Liver (tissue), 9 donors: Measurements from ENCODE around the gene FITM2. TPM values are rescaled to one million over a fixed set of nuclear protein-coding genes. Genes with fewer than 3 reads are reported as not detected.
"Not testable (repeated sequence)": the region's sequence is repeated elsewhere in the genome, so short reads cannot be mapped to it uniquely, and the experiment has no call there.

Experiments used
- DNase-seq: peaks from one replicate; pipeline ENCODE4 v3.0.0-alpha.2; 2017; ENCODE audit warnings: low spot score
- H3K27ac ChIP-seq, 2 donors: one replicate each; pipeline ENCODE4 v1.7.0; 2013; ENCODE audit warnings: inconsistent platforms in 2 of 2, low read length in 2 of 2, control low read depth in 1 of 2, low read depth in 1 of 2, mild to moderate bottlenecking in 1 of 2
- H3K27me3 ChIP-seq, 4 donors: one replicate each; pipeline versions ENCODE4 v1.6.1 to v1.7.0; 2013; ENCODE audit warnings: low read length in 3 of 4, inconsistent platforms in 1 of 4, mild to moderate bottlenecking in 1 of 4, moderate library complexity in 1 of 4; ENCODE audit not compliant: control insufficient read depth in 4 of 4, insufficient read depth in 4 of 4
- H3K36me3 ChIP-seq, 4 donors: one replicate each; pipeline versions ENCODE4 v1.6.1 to v1.7.0; 2013; ENCODE audit warnings: low read length in 3 of 4, mild to moderate bottlenecking in 3 of 4, low read depth in 1 of 4, moderate library complexity in 1 of 4; ENCODE audit not compliant: control insufficient read depth in 4 of 4, insufficient read depth in 3 of 4
- H3K4me1 ChIP-seq, 4 donors: one replicate each; pipeline versions ENCODE4 v1.6.1 to v1.7.0; 2013; ENCODE audit warnings: low read length in 3 of 4, mild to moderate bottlenecking in 3 of 4, moderate library complexity in 1 of 4; ENCODE audit not compliant: control insufficient read depth in 4 of 4, insufficient read depth in 4 of 4
- H3K4me3 ChIP-seq, 3 donors: one replicate each; pipeline versions ENCODE4 v1.6.1 to v1.7.0; 2013; ENCODE audit warnings: low read length in 3 of 3, control low read depth in 1 of 3, low read depth in 1 of 3, mild to moderate bottlenecking in 1 of 3
- H3K9ac ChIP-seq, 2 donors: one replicate each; pipeline ENCODE4 v1.7.0; 2013; ENCODE audit warnings: low read length in 2 of 2, mild to moderate bottlenecking in 2 of 2, moderate library complexity in 2 of 2, control low read depth in 1 of 2, low read depth in 1 of 2
- H3K9me3 ChIP-seq, 4 donors: one replicate each; pipeline versions ENCODE4 v1.6.1 to v1.7.0; 2013; ENCODE audit warnings: low read length in 3 of 4; ENCODE audit not compliant: control insufficient read depth in 4 of 4
- ATF3 ChIP-seq: IDR thresholded peaks from 2 replicates; pipeline ENCODE4 v1.6.1; 2016; ENCODE audit warnings: antibody characterized with exemption
- CTCF ChIP-seq: fragments of 150-350 bp; IDR thresholded peaks from 2 replicates; pipeline ENCODE4 v1.5.1; 2017; ENCODE audit warnings: improper control_type of control experiment, low read depth, low read length; ENCODE audit not compliant: missing input control
- EGR1 ChIP-seq, 2 donors: IDR thresholded peaks; 2 replicates each; pipeline ENCODE4 v1.6.1; 2016 to 2018; ENCODE audit warnings: antibody characterized with exemption in 2 of 2, low read depth in 2 of 2
- FOXA1 ChIP-seq: IDR thresholded peaks from 2 replicates; pipeline ENCODE4 v1.6.1; 2016; ENCODE audit warnings: antibody characterized with exemption
- FOXA2 ChIP-seq: IDR thresholded peaks from 2 replicates; pipeline ENCODE4 v1.6.1; 2016; ENCODE audit warnings: antibody characterized with exemption
- GABPA ChIP-seq, 2 donors: IDR thresholded peaks in 1 of 2; conservative IDR thresholded peaks in 1 of 2; 2 replicates each; pipeline ENCODE4 v1.6.1; 2016; ENCODE audit warnings: antibody characterized with exemption in 2 of 2, mild to moderate bottlenecking in 1 of 2, moderate library complexity in 1 of 2
- HNF4A ChIP-seq, 2 donors: conservative IDR thresholded peaks; 2 replicates each; pipeline ENCODE4 v1.6.1; 2016; ENCODE audit warnings: antibody characterized with exemption in 2 of 2, mild to moderate bottlenecking in 2 of 2
- HNF4G ChIP-seq: IDR thresholded peaks from 2 replicates; pipeline ENCODE4 v1.6.1; 2016; ENCODE audit warnings: antibody characterized with exemption
- JUND ChIP-seq, 2 donors: IDR thresholded peaks; 2 replicates each; pipeline ENCODE4 v1.6.1; 2016; ENCODE audit warnings: antibody characterized with exemption in 2 of 2
- MAX ChIP-seq: IDR thresholded peaks from 2 replicates; pipeline ENCODE4 v1.6.1; 2016; ENCODE audit warnings: antibody characterized with exemption
- NR2F2 ChIP-seq: IDR thresholded peaks from 2 replicates; pipeline ENCODE4 v1.6.1; 2016; ENCODE audit warnings: antibody characterized with exemption
- RAD21 ChIP-seq, 2 donors: IDR thresholded peaks; 2 replicates each; pipeline ENCODE4 v1.6.1; 2016; ENCODE audit warnings: antibody characterized with exemption in 2 of 2, mild to moderate bottlenecking in 2 of 2
- REST ChIP-seq: IDR thresholded peaks from 2 replicates; pipeline ENCODE4 v1.6.1; 2016; ENCODE audit warnings: antibody characterized with exemption, mild to moderate bottlenecking
- RXRA ChIP-seq, 2 donors: IDR thresholded peaks; 2 replicates each; pipeline ENCODE4 v1.6.1; 2017 to 2018; ENCODE audit warnings: antibody characterized with exemption in 2 of 2, mild to moderate bottlenecking in 1 of 2
- SP1 ChIP-seq: IDR thresholded peaks from 2 replicates; pipeline ENCODE4 v1.6.1; 2018; ENCODE audit warnings: antibody characterized with exemption, mild to moderate bottlenecking
- TAF1 ChIP-seq: conservative IDR thresholded peaks from 2 replicates; pipeline ENCODE4 v1.6.1; 2016; ENCODE audit warnings: antibody characterized with exemption, mild to moderate bottlenecking
- YY1 ChIP-seq: IDR thresholded peaks from 2 replicates; pipeline ENCODE4 v1.6.1; 2016; ENCODE audit warnings: antibody characterized with exemption, mild to moderate bottlenecking
- ZBTB33 ChIP-seq: IDR thresholded peaks from 2 replicates; pipeline ENCODE4 v1.6.1; 2016; ENCODE audit warnings: antibody characterized with exemption
- WGBS: extraction: QIAGEN DNeasy Blood & Tissue Kit; methylation state at CpG from one replicate; pipeline ENCODE4 v1.1.7; 2013; 5-methylcytosine and 5-hydroxymethylcytosine counted together
- polyA plus RNA-seq, 2 donors: library from polyadenylated mRNA; stranded (reverse) in 1 of 2; unstranded in 1 of 2; fragments of 200-250 nt in 1 of 2; fragments of >200 nt in 1 of 2; fragmentation: Nextera tagmentation in 1 of 2; extraction: Ambion mirVana in 1 of 2; gene quantifications; one replicate each; pipeline versions ENCODE4 v1.2.1 to v1.2.3, GENCODE V29; 2013 to 2015
- total RNA-seq, 2 donors: library from RNA; depleted of rRNA; stranded (reverse); fragments of >200 nt; gene quantifications; one replicate each; pipeline ENCODE4 v1.2.3, GENCODE V29; 2014
- donor health status: healthy.
- donor health status: healthy.
- donor health status: healthy.
- donor health status: healthy.
- donor health status: healthy.

FITM2 gene
- total and polyA plus RNA-seq, 4 donors, result 3.3 to 9.9 (median 3.9) TPM

DNA sequence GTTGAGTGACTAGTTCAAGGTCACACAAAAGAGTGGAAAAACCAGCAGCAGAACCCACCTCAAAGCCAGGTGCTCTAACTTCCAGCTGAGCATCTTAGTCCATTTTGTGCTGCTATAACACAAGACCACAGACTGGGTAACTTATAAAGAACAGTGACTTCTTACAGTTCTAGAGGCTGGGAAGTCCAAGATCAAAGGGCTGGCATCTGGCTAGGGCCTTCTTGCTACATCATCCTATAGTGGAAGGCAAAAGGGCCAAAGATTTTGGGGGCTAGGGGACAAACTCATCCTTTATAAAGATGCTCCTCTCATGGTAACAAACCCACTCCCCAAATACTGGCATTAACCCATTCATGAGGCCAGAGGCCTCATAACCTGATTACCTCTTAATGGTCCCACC lies 9.7 kb downstream of the FITM2 start (continued):
- TF ChIP-seq CTCF (no peak), HNF4A (conservative IDR thresholded peaks at IDR 0.05) (no peak), MAX (no peak), FOXA1 (no peak), YY1 (no peak), JUND (IDR thresholded peaks at IDR 0.05) (no peak)

DNA sequence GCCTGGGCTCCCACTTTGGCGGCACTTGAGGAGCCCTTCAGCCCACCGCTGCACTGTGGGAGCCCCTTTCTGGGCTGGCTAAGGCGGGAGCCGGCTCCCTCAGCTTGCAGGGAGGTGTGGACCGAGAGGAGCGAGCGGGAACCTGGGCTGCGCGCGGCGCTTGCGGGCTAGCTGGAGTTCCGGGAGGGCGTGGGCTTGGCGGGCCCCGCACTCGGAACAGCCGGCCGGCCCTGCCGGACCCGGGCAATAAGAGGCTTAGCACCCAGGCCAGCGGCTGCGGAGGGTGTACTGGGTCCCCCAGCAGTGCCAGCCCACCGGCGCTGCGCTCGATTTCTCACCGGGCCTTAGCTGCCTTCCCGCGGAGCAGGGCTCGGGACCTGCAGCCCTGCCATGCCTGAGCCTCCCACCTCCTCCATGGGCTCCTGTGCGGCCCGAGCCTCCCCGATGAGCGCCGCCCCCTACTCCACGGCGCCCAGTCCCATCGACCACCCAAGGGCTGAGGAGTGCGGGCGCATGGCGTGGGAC lies 11.9 kb downstream of the FITM2 start:
- H3K4me3 ChIP-seq, H3K36me3 ChIP-seq, H3K9ac ChIP-seq, H3K27me3 ChIP-seq, H3K4me1 ChIP-seq, H3K27ac ChIP-seq, H3K9me3 ChIP-seq, DNase-seq: not testable (repeated sequence)
- 95% methylated on average over 42 of the region's 42 CpGs for WGBS

- no peak overlapping the region for H3K9ac ChIP-seq
- H3K9me3 ChIP-seq, result no peaks in the 10 kb centered on the region
- TF ChIP-seq NR2F2 (no peak), REST (no peak), ATF3 (no peak), TAF1 (no peak), FOXA2 (no peak), ZBTB33 (no peak), GABPA (IDR thresholded peaks at IDR 0.05 in 1 of 2, conservative IDR thresholded peaks at IDR 0.05 in 1 of 2) (no peak), CTCF (no peak), JUND (IDR thresholded peaks at IDR 0.05) (no peak), RXRA (IDR thresholded peaks at IDR 0.05) (no peak), MAX (no peak), SP1 (no peak), HNF4A (conservative IDR thresholded peaks at IDR 0.05) (no peak), EGR1 (IDR thresholded peaks at IDR 0.05; ENCODE audit: low read depth in 2 of 2) (no peak), FOXA1 (no peak), RAD21 (IDR thresholded peaks at IDR 0.05) (no peak), HNF4G (no peak), YY1 (no peak)
- no peak for DNase-seq
- no peak overlapping the region for H3K4me3 ChIP-seq
- WGBS, result 92% methylated on average over 4 of the region's 4 CpGs
- H3K27me3 ChIP-seq, result no peaks in the 10 kb centered on the region
- H3K27ac ChIP-seq, result no peak overlapping the region
- H3K4me1 ChIP-seq, result no peaks in the 10 kb centered on the region
- peaks cover 0 to 2% (median 0%) of the 10 kb centered on the region in 4 donors for H3K36me3 ChIP-seq
Observed at GRCh38 chr20:44297721-44298120, 13.3 kb downstream of the FITM2 start.
